CD1c-positive myeloid dendritic cell (primary cell): ENCODE data around the gene STK33.

Source experiments
- DNase-seq: peaks from one replicate; pipeline ENCODE4 v3.0.0-alpha.2; 2016; ENCODE audit errors: extremely low spot score

STK33 gene

DNA sequence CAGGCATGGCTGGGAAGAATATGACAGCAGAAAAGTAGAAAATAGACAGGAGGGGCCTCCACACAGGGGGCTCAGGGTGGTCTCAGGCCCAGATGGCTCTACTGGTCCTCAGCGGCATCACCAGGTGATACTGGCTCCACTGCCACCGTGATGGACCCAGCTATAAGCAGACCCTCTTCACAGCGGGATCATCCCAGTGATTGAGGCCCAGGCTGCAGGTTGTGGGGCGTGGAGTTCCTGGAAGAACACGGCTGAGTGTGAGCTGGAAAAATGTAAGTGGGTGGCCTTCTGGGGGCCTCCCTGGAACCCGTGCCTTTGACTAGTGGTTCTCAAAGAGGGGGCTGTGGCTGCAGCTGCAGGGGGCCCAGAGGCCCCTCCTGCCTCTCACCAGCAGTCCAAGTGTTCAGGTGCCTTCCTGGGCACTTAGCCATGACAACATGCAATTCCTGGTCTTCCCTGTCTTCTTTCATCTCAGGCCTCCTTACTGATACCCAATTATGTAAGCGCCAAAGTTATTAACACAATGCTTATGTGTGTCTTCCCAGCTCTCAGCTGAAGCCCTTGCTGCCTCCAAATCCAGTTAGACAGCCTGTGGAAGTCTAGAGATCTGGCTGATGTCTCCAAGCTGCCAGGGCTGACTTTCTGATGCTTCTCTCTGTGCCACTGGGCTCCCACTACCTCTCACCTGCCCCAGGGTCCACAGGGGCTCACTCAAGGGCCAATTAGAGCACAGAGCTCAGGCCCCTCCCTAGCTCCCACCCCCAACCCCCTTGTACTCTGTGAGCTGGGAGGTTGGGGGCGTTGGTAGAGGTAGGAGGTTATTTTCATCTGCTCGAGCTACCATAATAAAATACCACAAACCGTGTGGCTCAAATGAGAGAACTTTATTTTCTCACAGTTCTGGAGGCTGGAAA lies 220.3 kb downstream of the STK33 start:
- DNase-seq: no peak

DNA sequence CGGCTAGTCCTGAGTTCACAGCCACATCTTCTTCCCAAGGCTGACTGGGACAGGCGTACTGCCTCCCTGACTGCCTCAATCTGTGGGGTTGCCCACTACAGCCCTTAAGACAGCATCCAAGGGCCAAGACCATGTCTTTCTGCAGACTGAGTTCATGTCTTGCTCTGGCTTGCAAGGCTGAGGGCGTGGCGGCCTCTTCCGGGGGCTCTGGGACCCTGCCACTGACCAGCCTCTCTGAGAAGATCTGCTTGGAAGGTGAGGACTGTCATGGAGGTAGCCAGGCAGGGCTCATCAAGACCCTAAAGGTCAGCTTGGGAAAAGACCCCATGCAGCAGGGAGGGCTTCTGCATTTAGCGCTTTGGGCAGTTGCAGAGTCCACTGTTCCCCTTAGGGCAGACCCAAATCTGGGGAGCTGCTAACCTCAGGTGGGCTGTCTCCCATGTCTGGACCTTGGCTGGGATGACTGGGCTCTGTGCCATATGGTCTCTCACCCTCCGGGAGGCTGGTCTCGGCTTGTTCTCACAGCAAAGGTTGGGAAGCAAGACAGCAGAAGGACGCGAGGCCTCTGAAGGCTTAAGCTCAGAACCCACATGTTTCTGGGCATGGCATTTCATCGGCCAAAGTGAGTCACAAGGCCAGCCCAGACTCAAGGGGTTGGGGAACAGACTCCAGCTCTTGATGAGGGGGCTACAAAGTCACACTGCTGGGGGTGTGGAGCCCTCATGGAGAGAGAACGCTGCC lies 221.2 kb downstream of the STK33 start:
- DNase-seq: no peak

GRCh38 chr11:8371516-8371884 lies 222.5 kb downstream of the STK33 start:
- no peak for DNase-seq

GRCh38 chr11:8370812-8371515 lies 223.1 kb downstream of the STK33 start:
- no peak for DNase-seq

- DNase-seq: no peak
These were observed 224.3 kb downstream of the STK33 start for GRCh38 chr11:8369592-8370205.

GRCh38 chr11:8368772-8369171 lies 225.3 kb downstream of the STK33 start:
- DNase-seq: no peak

- DNase-seq: no peak
These were observed 225.8 kb downstream of the STK33 start for GRCh38 chr11:8368194-8368593.

DNA sequence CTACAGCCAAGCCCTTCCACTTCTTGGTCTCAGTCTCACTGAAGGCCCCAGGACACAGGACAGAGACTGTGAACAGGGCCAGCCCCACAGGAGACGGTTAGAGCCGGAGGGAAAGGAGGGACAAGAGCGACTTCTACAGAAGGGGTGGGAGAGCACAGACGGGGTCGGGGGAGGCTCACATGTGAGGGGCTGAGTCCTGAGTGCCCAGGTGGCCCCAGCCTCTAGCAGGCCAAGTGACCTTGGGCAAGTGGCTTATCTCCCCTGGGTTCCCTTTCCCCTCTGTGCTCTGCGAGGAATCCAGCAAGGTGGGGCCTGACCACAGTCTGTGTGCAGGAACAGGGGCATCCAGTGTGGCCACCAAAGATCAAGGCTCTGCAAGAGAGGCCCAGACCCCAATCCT lies 227.7 kb downstream of the STK33 start:
- no peak for DNase-seq

- no peak for DNase-seq
These were observed 228.6 kb downstream of the STK33 start for GRCh38 chr11:8365216-8365941.

GRCh38 chr11:8363921-8364320 lies 230.1 kb downstream of the STK33 start:
- peak; percentile 85 for DNase-seq

DNA sequence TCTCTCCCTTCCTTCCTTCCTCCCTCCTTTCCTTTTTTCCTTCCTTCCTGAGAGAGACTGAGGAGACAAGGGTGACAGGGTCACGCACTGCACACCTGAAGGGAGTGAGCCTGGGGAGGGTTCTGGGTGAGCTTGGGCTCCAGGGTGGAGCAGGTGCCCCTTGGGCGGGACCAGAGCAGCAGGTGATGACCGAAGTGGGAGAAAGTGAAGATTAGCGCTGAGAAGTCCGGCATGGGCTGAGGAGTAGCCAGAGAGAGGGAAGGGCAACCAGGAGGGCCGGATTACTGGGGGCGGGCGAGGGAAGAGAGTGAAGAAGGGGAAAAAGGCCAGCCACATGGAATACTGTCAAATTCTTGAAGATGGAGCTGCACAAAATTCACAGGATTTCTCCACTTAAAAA lies 231.1 kb downstream of the STK33 start:
- DNase-seq: no peak

GRCh38 chr11:8362491-8362890 lies 231.5 kb downstream of the STK33 start:
- DNase-seq: no peak

GRCh38 chr11:8361664-8362210 lies 232.3 kb downstream of the STK33 start:
- no peak for DNase-seq

GRCh38 chr11:8361206-8361605 lies 232.8 kb downstream of the STK33 start:
- DNase-seq: no peak

- DNase-seq: no peak
These were observed 233.8 kb downstream of the STK33 start for GRCh38 chr11:8360086-8360828.

DNA sequence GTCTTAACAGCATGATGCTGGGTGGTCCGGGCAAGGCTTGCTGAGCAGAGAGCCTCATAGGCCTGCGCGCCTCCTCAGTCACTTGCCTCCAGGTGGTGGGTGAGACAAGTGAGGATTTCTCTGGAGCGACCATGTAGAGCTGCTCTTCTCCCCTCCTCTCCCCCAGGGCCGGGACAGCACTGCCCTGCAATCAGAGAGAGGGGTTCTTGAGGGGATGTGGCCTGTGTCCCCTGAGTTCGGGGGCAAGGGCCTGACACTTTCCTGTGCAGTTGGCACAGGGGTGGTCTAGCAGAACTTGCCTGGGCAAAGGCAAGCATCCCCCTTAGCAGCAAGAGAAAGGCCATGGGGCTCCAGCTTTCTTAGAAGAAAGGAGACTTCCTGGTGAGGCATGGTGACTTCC lies 234.5 kb downstream of the STK33 start:
- DNase-seq: no peak

- DNase-seq: peak; percentile 69
These were observed 236.0 kb downstream of the STK33 start for GRCh38 chr11:8357891-8358566.

DNA sequence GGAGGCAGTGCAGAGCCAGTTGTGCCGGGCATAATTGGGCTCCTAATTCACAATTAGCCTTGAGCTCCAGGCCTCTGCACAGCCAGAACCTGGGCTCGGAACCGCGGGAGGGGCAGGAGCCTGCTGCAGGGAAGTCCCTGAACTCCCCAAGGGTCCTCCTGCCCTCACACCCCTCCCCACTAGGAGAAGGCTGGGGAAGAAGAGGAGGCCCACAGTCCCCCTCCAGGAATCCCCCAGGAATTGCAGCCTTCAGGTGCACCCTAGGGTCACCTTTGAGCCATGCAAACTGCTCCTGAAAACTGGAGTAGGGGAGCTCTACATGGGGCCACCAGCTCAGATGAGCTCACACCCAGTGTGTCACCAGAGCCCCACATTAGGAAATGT lies 236.5 kb downstream of the STK33 start:
- no peak for DNase-seq

GRCh38 chr11:8356721-8357504 lies 237.1 kb downstream of the STK33 start:
- DNase-seq: no peak
